LNCaP clone FGC (cell line): Measurements from ENCODE around the gene LDLRAD4.
A peak's percentile ranks its signal among the peaks of the same experiment; 100 is the strongest.

Experiments used
- DNase-seq: peaks from one replicate; pipeline ENCODE4 v3.0.0-alpha.2; 2011; ENCODE audit warnings: low read depth
- H3K4me3 ChIP-seq: 2 replicates; pipeline ENCODE4 v1.5.1; 2011; ENCODE audit warnings: mild to moderate bottlenecking, low read depth, low read length, control low read depth
- CTCF ChIP-seq: IDR thresholded peaks from 2 replicates; pipeline ENCODE4 v1.5.1; 2012; ENCODE audit warnings: mild to moderate bottlenecking; ENCODE audit not compliant: control insufficient read depth, insufficient read depth; ENCODE audit errors: extremely low read depth

LDLRAD4 gene

DNA sequence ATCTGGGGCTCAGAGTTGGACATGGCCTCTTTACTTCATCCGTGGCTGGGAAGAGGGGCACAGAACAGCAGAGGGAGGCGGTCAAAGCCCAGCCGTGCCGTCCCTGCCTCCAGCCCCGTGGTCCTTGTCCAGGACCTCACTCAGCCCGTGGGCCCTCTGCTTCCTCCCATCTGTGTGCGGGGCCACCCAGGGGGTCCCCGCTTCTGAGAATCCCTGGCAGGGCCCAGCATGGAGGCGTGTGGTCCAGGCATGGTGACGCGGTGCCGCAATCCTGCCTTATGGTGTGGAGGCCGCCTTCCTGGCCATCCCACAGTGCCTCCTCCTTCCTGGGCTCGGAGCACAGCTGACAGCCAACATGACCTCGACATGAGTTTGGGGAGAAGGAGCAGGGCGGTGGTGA, 275.2 kb downstream of the LDLRAD4 start:
- H3K4me3 ChIP-seq: no peak overlapping the region
- no peak for TF ChIP-seq CTCF
- DNase-seq: no peak

DNA sequence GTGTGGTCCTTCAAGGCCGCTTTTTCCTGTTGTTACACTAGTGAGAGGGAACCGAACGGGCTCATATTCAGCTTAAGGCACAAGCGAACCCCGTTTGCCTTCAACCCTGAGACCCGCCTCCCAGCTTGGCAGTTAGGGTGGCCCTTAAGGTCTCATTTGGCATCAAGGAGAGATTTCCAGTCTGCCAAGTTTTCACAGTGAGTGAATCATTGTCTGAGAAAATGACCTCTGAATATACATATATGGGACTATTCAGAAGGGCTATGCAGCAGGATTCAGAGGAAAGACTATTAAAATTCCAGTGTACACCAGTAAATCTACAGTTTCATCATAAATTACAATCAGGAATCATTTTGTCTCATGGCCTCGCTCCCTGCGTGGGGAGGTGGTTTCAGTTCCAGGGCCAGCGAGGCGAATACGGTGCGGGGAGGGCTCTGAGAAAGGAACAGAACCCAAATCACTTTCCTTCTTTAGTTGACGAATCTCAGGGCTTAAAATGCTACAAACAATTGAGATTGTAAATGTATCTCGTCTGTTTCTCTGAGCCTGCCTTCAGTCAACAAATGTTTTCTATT, 276.4 kb downstream of the LDLRAD4 start:
- no peak for TF ChIP-seq CTCF
- no peak overlapping the region for H3K4me3 ChIP-seq
- no peak for DNase-seq

- no peak for TF ChIP-seq CTCF
- H3K4me3 ChIP-seq: no peak overlapping the region
- no peak for DNase-seq
Measured at GRCh38 chr18:13495961-13496360, 277.4 kb downstream of the LDLRAD4 start.

GRCh38 chr18:13496691-13497281, 278.2 kb downstream of the LDLRAD4 start:
- no peak for TF ChIP-seq CTCF
- no peak overlapping the region for H3K4me3 ChIP-seq
- no peak for DNase-seq

DNA sequence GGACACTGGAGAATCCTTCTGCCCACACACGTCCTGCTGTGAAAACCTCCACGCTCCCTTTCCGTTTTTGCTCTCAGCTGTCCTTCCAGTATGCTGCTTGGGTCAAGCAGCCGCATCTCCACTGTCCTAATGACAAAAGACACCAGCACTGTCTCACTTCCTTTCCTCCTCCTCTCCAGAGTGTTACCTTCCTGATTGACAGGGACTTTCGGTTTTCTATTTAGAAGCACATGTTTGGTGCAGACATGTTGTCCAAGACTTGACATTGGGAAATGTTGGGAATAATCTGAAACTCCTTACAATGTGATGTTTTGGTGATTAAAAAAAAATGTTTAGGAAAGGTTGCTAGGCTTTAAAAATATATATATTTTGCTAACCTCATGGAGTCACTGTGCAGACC, 281.2 kb downstream of the LDLRAD4 start:
- no peak overlapping the region for H3K4me3 ChIP-seq
- DNase-seq: no peak
- no peak for TF ChIP-seq CTCF

DNA sequence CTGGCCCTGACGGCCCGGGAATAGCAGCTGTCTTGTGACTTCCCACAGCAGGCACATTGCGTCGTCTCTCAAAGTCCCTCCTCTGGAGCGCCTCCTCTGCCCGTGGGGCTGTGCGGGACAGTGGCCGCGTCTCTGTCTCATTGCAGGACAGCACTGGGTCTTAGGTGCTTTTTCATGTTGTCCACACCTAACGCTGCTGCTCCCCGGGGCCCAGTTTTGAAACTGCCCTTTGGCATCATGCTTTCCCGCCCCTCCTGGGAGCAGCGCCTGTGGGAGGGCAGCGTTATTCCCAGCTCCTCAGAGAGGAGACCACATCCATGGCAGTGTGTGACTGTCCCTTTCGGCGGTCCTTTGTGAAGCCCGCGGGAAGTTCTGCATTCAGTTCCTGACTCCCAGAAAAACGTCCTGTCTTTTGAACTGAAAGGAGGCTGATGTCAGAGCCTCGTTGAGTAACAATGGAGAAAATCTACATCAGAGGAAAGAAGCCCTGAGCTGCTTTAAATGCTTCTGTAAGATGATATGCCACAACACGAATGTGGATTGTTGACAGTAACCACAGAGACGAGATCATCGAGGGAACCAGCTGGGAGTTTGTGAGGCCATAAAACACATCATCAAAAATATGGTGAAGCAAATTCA, 281.8 kb downstream of the LDLRAD4 start:
- no peak for TF ChIP-seq CTCF
- peak; percentile 53 for DNase-seq
- no peak overlapping the region for H3K4me3 ChIP-seq

- DNase-seq: peak; percentile 93
- H3K4me3 ChIP-seq: no peak overlapping the region
- no peak for TF ChIP-seq CTCF
Measured at GRCh38 chr18:13500869-13501542, 282.4 kb downstream of the LDLRAD4 start.
